Right lobe of liver (tissue), 6 donors: ENCODE measurements around the gene PLXNA2. TPM values are rescaled to one million over a fixed set of nuclear protein-coding genes. Genes with fewer than 3 reads are reported as not detected.

Experiments
- ATAC-seq, 4 donors: fragments of 200-7000 bp; cut with Tn5 transposase; one replicate each; pipeline ENCODE4 v1.9.1; 2020; ENCODE audit warnings: mild to moderate bottlenecking in 4 of 4, moderate library complexity in 4 of 4
- DNase-seq, 3 donors: peaks; one replicate each; pipeline ENCODE4 v3.0.0-alpha.2; 2020
- H3K27ac ChIP-seq, 3 donors: fragments of 200-600 bp; one replicate each; pipeline ENCODE4 v1.8.0; 2022
- H3K27me3 ChIP-seq, 2 donors: fragments of 200-600 bp; one replicate each; pipeline ENCODE4 v1.8.0; 2022
- H3K36me3 ChIP-seq, 4 donors: fragments of 200-600 bp; sonication (generic) in 1 of 4; one replicate each; pipeline versions ENCODE4 v1.5.1 to v1.8.0; 2017 to 2022; ENCODE audit warnings: control low read depth in 1 of 4
- H3K4me1 ChIP-seq, 4 donors: fragments of 200-600 bp; sonication (generic) in 1 of 4; one replicate each; pipeline versions ENCODE4 v1.5.1 to v1.8.0; 2017 to 2022; ENCODE audit warnings: control low read depth in 1 of 4
- H3K4me3 ChIP-seq, 3 donors: fragments of 200-600 bp; one replicate each; pipeline ENCODE4 v1.8.0; 2022
- H3K9me3 ChIP-seq, 4 donors: fragments of 200-600 bp; sonication (generic) in 1 of 4; one replicate each; pipeline versions ENCODE4 v1.5.1 to v1.8.0; 2017 to 2022; ENCODE audit warnings: control low read depth in 1 of 4
- POLR2A ChIP-seq: fragments of 450-650 bp; IDR thresholded peaks from one replicate; pipeline ENCODE4 v1.6.1; 2017; ENCODE audit warnings: antibody characterized with exemption, mild to moderate bottlenecking
- WGBS: methylation state at CpG from one replicate; pipeline ENCODE4 v1.1.6; 2018; ENCODE audit warnings: low coverage, low lambda C conversion rate; ENCODE audit not compliant: insufficient coverage; ENCODE audit errors: missing lambda C conversion rate; 5-methylcytosine and 5-hydroxymethylcytosine counted together
- intact Hi-C, 2 donors: fragments of 100-400 bp; cut with DNase I; formaldehyde crosslinking; loops; one replicate each; pipeline versions ENCODE4 v1.11.2 to v1.14.1; 2022
- total RNA-seq, 6 experiments: library from RNA; depleted of rRNA in 2 of 6; stranded (reverse); fragments of >200 nt in 2 of 6; fragmentation: NEBNext Ultra II Directional in 3 of 6; extraction: Animal tissue kit (Norgen Biotek cat#: 25700) in 3 of 6; gene quantifications; one replicate each; pipeline versions ENCODE4 v1.1.0 to v1.2.4, GENCODE V29; 2016 to 2023
- TF ChIP-seq, protein P1 (sequence below), 4 donors: fragments of 200-600 bp in 3 of 4; fragments of 450-650 bp in 1 of 4; IDR thresholded peaks; one replicate each; pipeline versions ENCODE4 v1.5.1 to v1.8.0; 2016 to 2022; ENCODE audit warnings: antibody characterized with exemption in 4 of 4, mild to moderate bottlenecking in 2 of 4
- donor health status: DM: no; HTN: yes; CAD: no.
- donor health status: DM: no; HTN: no; CAD: no.
- donor health status: DM: no; HTN: no; CAD: no.
- donor health status: DM: no; HTN: yes; CAD: no.
- donor health status: DM: no; HTN: yes; CAD: no.

PLXNA2 gene
- total RNA-seq, 6 experiments from 2014 or later, result 5.6 to 20.8 (median 9.3) TPM

DNA sequence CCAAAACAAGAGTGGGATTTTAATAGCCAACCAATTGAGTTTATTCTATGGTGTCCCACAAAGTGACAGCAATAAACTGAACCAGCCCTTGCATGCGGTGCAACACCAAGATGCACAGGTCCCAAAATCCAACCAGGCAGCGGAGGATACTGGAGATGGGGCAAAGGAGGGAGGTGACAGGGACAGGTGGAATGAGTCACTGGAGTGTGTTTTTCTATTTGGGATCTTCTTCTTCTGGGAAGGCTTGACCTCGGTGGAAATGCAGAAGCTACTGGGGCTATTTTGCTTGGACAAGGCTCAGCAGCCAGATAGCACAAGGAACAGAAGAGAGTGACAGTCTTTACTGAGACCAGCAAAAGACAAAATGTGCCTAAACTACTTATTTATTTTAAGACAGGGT lies 97.5 kb downstream of the PLXNA2 start:
- no peak overlapping the region for H3K27ac ChIP-seq
- ATAC-seq (no peak), DNase-seq (no peak)
- no peak overlapping the region for H3K4me3 ChIP-seq
- WGBS, result 100% methylated on average over 3 of the region's 3 CpGs
- H3K4me1 ChIP-seq, result peaks cover 0 to 5% (median 0%) of the 10 kb centered on the region in 4 donors
- intact Hi-C loops, result no loop called here
- H3K9me3 ChIP-seq, result no peaks in the 10 kb centered on the region
- no peak for TF ChIP-seq POLR2A
- TF ChIP-seq, protein P1, sequence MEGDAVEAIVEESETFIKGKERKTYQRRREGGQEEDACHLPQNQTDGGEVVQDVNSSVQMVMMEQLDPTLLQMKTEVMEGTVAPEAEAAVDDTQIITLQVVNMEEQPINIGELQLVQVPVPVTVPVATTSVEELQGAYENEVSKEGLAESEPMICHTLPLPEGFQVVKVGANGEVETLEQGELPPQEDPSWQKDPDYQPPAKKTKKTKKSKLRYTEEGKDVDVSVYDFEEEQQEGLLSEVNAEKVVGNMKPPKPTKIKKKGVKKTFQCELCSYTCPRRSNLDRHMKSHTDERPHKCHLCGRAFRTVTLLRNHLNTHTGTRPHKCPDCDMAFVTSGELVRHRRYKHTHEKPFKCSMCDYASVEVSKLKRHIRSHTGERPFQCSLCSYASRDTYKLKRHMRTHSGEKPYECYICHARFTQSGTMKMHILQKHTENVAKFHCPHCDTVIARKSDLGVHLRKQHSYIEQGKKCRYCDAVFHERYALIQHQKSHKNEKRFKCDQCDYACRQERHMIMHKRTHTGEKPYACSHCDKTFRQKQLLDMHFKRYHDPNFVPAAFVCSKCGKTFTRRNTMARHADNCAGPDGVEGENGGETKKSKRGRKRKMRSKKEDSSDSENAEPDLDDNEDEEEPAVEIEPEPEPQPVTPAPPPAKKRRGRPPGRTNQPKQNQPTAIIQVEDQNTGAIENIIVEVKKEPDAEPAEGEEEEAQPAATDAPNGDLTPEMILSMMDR (IDR thresholded peaks at IDR 0.05), result no peak
- H3K27me3 ChIP-seq, result no peaks in the 10 kb centered on the region
- H3K36me3 ChIP-seq, result no peaks in the 10 kb centered on the region

DNA sequence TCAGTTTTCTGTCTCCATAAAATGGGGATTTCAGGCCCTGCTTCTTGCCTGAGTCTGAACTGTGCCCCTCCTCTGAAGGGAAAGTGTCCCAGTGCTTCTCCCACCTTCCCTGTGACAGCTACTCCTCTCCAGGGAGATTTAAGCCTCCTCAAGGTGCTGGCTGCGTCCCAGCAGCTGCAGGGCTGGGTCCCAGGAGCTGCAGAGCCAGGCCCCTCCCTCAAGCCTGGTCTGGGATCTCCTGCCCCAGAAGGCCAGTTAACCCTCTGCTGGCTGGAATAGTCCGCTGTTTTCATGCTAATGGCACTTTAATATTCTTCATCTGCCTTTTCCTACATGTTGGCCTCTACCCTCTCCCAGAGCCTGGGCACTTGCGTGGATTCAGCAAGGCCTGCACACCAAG lies 99.0 kb downstream of the PLXNA2 start:
- DNase-seq (no peak), ATAC-seq (no peak)
- intact Hi-C loops, result no loop called here
- Histone ChIP-seq H3K4me1 (peaks cover 0 to 4% (median 0%) of the 10 kb centered on the region in 4 donors), H3K27ac (no peak overlapping the region), H3K36me3 (no peaks in the 10 kb centered on the region), H3K27me3 (no peaks in the 10 kb centered on the region), H3K4me3 (no peak overlapping the region), H3K9me3 (no peaks in the 10 kb centered on the region)
- WGBS, result 90% methylated on average over 2 of the region's 3 CpGs
- TF ChIP-seq POLR2A, result no peak
- TF ChIP-seq, protein P1 (IDR thresholded peaks at IDR 0.05), result no peak

- H3K4me1 ChIP-seq, result no peaks in the 10 kb centered on the region
- 83% methylated on average over 2 of the region's 5 CpGs for WGBS
- no peaks in the 10 kb centered on the region for H3K9me3 ChIP-seq
- TF ChIP-seq POLR2A, result no peak
- TF ChIP-seq, protein P1 (IDR thresholded peaks at IDR 0.05), result no peak
- intact Hi-C loops, result loop anchor here in 1 of 2 donors (5.0 kb wide), 1 partner anchor 95 kb away; no protein-coding TSS in a partner anchor
- H3K27ac ChIP-seq, result no peak overlapping the region
- ATAC-seq, result no peak
- H3K27me3 ChIP-seq, result no peaks in the 10 kb centered on the region
- H3K36me3 ChIP-seq, result no peaks in the 10 kb centered on the region
- no peak overlapping the region for H3K4me3 ChIP-seq
- DNase-seq, result no peak
Observed at GRCh38 chr1:208142590-208143382, 101.4 kb downstream of the PLXNA2 start.

DNA sequence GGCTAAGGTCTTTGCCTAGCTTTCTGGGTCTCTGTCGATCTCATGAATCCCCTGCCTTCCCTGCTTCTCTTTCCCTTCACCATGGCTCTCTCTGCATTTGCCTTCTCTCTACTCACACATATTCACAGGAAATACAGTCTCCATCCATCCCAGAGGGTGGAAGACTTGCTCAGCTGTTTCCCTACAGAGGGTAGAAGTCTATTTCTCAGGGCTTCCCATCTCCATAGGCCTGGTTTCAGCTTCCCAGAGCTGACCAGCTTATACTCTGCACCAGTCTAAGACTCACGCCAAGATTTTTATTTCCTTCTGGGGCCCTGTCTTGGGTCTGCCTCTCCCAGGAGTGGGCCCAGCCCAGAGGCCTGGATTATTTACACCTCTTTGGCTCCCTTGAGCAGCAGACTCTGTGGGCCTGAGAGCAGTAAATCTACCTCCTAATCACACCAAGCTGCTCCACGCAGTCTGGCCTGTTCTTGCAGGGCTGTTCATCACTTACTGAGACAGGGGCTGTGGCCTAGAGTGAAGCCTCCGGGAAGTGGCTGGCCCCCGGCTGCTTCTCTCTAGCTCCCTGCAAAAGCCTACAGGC lies 102.5 kb downstream of the PLXNA2 start:
- WGBS, result 82% methylated on average over 3 of the region's 5 CpGs
- intact Hi-C loops, result loop anchor here in 1 of 2 donors (5.0 kb wide), 1 partner anchor 96 kb away; no protein-coding TSS in a partner anchor

More for the DNA sequence above, 102.5 kb downstream of the PLXNA2 start:
- no peak for DNase-seq
- Histone ChIP-seq H3K27ac (no peak overlapping the region), H3K9me3 (no peaks in the 10 kb centered on the region), H3K4me1 (no peaks in the 10 kb centered on the region), H3K27me3 (no peaks in the 10 kb centered on the region), H3K36me3 (no peaks in the 10 kb centered on the region), H3K4me3 (no peak overlapping the region)
- no peak for TF ChIP-seq POLR2A
- TF ChIP-seq, protein P1 (IDR thresholded peaks at IDR 0.05), result no peak
- ATAC-seq, result no peak
